ENCODE results near the gene PWWP2B.

- TF ChIP-seq CTCF (conservative IDR thresholded peaks at IDR 0.05; ENCODE audit: low read length) (no peak), EZH2phosphoT487 (IDR thresholded peaks at IDR 0.05; ENCODE audit: borderline replicate concordance) (no peak)
Measured at GRCh38 chr10:132350946-132351345, 46.1 kb upstream of the PWWP2B start.

All from Loucy (cell line).